ENCODE data around the gene WDR41. TPM values are rescaled to one million over a fixed set of nuclear protein-coding genes. Genes with fewer than 3 reads are reported as not detected.
"Not testable (repeated sequence)": the region's sequence is repeated elsewhere in the genome, so short reads cannot be mapped to it uniquely, and the experiment has no call there.

WDR41 gene
- 47.5 and 61.9 TPM in 2 replicates for polyA plus RNA-seq (2014; cell fraction: cytosol; rRNA removed)
- polyA plus RNA-seq (2014; cell fraction: nucleus; rRNA removed): 28.6 and 40.8 TPM in 2 replicates

DNA sequence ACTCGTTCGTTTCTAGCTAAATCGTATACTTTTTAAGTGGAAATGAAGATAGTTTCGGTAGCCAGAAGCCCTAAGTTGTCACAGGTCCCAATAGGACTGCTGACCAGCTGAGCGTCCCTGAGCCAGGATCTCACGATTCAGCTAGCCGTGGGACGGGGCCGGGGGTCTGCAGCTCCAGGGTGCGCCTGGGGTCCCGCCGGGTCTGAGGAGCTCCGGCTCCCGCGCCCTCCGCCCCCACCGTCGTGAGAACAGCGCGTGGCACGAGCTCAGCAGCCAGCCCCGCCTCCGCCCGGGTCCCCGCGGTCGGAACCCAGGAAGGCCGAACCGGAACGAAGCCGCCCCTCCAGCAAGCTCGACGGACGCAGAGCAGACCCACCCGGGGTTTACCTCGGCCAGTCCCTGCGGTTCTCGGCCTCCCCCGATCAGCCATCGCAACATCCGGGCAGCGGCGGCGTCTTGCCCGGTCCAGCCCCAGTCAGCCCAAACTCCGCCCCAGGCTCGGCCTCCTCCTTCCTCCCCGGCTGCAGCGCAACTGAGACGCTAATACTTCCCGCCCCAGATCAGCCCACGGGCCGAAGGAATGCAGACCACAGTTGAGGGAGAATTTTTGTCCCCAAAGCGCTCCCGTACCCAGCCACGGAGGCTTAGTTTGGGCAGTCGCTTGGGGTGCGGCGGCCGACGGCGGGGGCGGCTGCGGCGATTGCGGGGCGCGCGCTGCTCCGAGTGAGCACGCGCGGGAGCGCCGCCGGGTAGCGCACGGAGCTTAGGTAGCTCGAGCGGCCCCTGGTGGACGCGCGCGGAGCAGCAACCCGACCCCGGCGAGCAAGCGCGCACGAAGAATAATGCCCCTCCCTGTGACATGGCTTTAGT, at the start of gene WDR41:
Gene WDR41, minus strand, starts transcription at position 534 of the 870 bp plus-strand sequence. Its CDS starts 96 bp downstream, at position 438.
- DNase-seq (ENCODE audit: low spot score): peak; percentile 88

- DNase-seq (ENCODE audit: low spot score): no peak
These were observed 39.2 kb upstream of the WDR41 start for GRCh38 chr5:77531297-77531696.

- DNase-seq (ENCODE audit: low spot score): peak; percentile 37
These were observed 26.2 kb upstream of the WDR41 start for GRCh38 chr5:77518304-77518703.

DNA sequence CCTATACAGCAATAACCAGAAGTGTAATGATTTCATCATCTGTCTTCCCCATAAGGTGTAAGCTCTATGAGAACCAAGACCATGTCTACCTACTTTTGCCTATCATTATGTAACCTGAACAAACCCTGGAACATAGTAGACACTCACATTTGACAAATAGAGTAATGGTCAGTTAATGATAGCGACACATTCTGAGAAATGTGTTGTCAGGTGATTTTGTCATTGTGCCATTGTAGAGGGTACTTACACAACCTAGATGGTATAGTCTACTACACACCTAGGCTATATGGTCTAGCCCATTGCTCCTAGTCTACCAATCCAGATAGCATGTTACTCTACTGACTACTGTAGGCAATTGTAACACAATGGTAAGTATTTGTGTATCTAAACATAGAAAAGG, 22.3 kb upstream of the WDR41 start:
- DNase-seq (ENCODE audit: low spot score): no peak

- no peak for DNase-seq (ENCODE audit: low spot score)
These were observed 21.2 kb upstream of the WDR41 start for GRCh38 chr5:77513321-77513720.

- not testable (repeated sequence) for DNase-seq (ENCODE audit: low spot score)
These were observed 9.0 kb upstream of the WDR41 start for GRCh38 chr5:77501132-77501531.

GRCh38 chr5:77499973-77500372, 7.9 kb upstream of the WDR41 start:
- no peak for DNase-seq (ENCODE audit: low spot score)

GRCh38 chr5:77499441-77499840, 7.3 kb upstream of the WDR41 start:
- DNase-seq (ENCODE audit: low spot score): no peak

DNA sequence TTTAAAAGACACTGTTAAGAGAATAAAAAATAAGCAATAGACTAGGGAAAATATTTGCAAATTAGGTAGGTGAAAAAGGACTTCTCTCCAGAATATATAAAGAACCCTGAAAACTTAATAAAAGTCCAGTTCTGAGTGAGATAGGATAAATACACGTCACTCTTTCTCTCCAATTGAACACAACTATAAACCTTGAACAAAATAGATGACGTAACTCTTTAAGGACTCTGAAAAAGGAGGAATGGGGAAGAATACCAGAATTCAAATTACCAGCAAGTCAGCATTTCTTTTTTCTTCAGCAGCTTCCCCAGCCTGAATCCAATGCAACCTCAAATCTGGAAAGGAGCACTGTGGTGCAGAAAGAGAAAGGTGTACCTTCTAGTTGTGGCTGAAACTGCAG, 6.8 kb upstream of the WDR41 start:
- DNase-seq (ENCODE audit: low spot score): no peak

- no peak for DNase-seq (ENCODE audit: low spot score)
These were observed 2.8 kb upstream of the WDR41 start for GRCh38 chr5:77494935-77495334.

DNA sequence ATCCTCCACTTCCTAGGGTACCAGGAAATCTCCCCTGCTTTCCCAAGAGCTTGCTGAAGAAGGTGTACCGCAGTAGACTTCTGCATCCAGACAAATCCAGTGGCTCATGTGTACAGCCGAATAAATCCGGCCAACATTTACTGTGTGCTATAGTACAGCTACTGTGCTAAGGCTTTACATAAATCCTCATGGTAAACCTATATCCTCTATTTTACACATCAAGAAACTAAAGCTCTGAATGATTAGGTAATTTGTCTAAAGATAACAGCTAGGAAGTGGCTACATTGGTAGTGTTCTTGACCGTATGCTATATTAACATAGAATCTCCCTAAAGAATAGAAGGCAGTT, 511 bp upstream of the WDR41 start:
- DNase-seq (ENCODE audit: low spot score): no peak

DNA sequence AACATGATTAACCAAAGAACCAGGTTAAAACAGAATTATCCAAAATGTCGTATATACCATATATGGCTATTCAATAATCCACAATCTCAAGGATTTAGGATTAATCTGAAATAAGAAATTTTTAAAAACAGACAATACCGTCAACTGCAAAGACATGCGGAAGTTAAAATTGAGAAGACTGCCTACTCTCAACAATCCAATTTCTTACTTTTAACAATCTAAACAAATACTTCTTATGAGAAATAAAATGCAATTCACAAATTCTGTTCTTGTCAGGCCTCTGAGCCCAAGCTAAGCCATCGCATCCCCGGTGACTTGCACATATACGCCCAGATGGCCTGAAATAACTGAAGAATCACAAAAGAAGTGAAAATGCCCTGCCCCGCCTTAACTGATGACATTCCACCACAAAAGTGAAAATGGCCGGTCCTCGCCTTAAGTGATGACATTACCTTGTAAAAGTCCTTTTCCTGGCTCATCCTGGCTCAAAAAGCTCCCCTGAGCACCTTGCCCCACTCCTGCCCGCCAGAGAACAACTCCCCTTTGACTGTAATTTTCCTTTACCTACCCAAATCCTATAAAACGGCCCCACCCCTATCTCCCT, 1.3 kb downstream of the WDR41 start:
- DNase-seq (ENCODE audit: low spot score): not testable (repeated sequence)

- DNase-seq (ENCODE audit: low spot score): no peak
These were observed 5.7 kb downstream of the WDR41 start for GRCh38 chr5:77486344-77486962.

- DNase-seq (ENCODE audit: low spot score): no peak
These were observed 8.4 kb downstream of the WDR41 start for GRCh38 chr5:77483682-77484081.

DNA sequence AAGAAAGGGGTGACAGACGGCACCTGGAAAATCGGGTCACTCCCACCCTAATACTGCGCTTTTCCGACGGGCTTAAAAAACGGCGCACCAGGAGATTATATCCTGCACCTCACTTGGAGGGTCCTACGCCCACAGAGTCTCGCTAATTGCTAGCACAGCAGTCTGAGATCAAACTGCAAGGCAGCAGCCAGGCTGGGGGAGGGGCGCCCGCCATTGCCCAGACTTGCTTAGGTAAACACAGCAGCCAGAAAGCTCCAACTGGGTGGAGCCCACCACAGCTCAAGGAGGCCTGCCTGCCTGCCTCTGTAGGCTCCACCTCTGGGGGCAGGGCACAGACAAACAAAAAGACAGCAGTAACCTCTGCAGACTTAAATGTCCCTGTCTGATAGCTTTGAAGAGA, 17.1 kb downstream of the WDR41 start:
- DNase-seq (ENCODE audit: low spot score): not testable (repeated sequence)

GRCh38 chr5:77468875-77469274, 23.2 kb downstream of the WDR41 start:
- not testable (repeated sequence) for DNase-seq (ENCODE audit: low spot score)

DNA sequence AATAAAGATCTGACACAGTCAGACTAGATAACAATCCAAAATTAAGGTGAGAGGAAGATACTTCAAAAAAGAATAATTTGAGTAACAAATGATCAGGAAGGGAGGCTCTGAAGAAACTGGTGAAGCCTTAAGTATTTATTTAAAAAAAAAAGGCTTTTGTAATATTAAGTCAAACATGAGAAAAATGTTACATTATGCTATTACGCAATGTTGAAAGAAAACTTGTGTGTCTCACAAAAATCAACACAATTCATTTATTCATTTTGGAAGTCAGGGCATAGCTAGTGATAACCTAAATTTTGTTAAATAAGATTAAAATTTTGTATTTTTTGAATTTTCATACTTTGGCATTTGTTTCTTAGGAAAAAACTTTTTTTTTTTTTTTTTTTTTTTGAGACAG, 28.2 kb downstream of the WDR41 start:
- no peak for DNase-seq (ENCODE audit: low spot score)

- no peak for DNase-seq (ENCODE audit: low spot score)
These were observed 30.8 kb downstream of the WDR41 start for GRCh38 chr5:77461287-77461686.

GRCh38 chr5:77454123-77454522, 38.0 kb downstream of the WDR41 start:
- no peak for DNase-seq (ENCODE audit: low spot score)

DNA sequence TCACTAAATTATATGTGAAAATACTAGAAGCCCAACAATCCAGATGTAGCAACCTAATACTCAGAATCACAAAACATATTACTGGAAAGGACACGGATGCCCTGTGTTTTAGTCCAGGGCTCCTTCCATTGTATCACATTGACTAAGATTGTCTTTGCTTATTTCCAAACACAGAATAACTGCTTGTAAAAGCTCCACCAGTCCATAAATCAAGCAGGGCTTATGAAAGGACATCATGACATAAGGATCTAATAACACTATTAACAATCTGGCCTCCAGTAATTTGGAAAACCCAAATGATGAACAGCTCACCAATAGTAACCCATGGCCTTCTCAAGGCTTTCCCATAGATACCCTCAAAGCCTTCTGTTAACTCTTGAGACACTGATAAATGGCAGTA, 39.8 kb downstream of the WDR41 start:
- DNase-seq (ENCODE audit: low spot score): no peak

DNA sequence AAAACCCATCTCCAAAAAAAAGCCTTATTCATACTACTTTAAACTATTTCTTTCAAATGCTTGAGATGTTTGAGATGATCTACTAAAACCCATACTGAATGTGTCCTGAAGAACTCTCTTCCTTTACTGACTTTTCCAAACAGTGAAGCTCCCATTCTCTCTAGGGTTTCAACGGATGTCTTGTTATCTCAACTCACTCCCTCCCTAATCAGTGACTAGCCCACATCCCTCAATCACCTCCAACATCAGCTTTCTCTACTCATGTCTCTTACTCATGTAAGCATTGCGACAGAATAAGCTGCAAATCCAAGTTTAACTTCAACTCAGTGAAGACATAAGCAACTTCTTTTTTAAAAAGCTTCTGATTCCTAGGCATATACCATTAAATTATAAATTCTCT, 42.1 kb downstream of the WDR41 start:
- no peak for DNase-seq (ENCODE audit: low spot score)

- DNase-seq (ENCODE audit: low spot score): no peak
These were observed 42.8 kb downstream of the WDR41 start for GRCh38 chr5:77449277-77449676.

DNA sequence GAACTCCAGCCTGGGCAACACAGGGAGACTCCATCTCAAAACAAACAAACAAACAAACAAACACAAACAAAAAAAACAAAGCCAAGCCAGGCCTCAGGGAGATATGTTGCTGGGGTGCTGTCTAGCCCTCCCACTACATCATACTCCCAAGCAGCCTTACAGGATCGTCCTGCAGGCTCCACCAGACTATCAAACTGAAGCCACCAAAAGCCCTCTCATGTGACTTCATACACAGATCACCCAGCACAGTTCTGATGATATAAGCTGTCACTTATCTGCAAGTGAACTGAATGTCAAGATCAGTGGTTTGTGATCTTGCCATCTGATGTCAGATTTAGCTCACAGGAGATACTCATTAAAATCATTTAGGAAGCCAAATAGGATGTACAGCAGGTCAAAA, 43.3 kb downstream of the WDR41 start:
- no peak for DNase-seq (ENCODE audit: low spot score)
